ENCODE data around the gene OOSP3.

- no peak for TF ChIP-seq EZH2 (optimal IDR thresholded peaks at IDR 0.05; ENCODE audit: low read depth, low read length)
- TF ChIP-seq EZH2phosphoT487 (IDR thresholded peaks at IDR 0.05; ENCODE audit: low read length) = no peak
- TF ChIP-seq, protein P1, sequence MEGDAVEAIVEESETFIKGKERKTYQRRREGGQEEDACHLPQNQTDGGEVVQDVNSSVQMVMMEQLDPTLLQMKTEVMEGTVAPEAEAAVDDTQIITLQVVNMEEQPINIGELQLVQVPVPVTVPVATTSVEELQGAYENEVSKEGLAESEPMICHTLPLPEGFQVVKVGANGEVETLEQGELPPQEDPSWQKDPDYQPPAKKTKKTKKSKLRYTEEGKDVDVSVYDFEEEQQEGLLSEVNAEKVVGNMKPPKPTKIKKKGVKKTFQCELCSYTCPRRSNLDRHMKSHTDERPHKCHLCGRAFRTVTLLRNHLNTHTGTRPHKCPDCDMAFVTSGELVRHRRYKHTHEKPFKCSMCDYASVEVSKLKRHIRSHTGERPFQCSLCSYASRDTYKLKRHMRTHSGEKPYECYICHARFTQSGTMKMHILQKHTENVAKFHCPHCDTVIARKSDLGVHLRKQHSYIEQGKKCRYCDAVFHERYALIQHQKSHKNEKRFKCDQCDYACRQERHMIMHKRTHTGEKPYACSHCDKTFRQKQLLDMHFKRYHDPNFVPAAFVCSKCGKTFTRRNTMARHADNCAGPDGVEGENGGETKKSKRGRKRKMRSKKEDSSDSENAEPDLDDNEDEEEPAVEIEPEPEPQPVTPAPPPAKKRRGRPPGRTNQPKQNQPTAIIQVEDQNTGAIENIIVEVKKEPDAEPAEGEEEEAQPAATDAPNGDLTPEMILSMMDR (IDR thresholded peaks at IDR 0.05; ENCODE audit: low read length) = no peak
Observed at GRCh38 chr11:59877325-59877724, 1.3 kb upstream of the OOSP3 start.
